HG03565 (cell line): ENCODE data around the gene MMP28.

Source experiments
- ATAC-seq: cut with Tn5 transposase; IDR thresholded peaks from one replicate; pipeline ENCODE4 v1.9.1; 2021; ENCODE audit warnings: mild to moderate bottlenecking, moderate library complexity; ENCODE audit not compliant: unreplicated experiment

MMP28 gene

DNA sequence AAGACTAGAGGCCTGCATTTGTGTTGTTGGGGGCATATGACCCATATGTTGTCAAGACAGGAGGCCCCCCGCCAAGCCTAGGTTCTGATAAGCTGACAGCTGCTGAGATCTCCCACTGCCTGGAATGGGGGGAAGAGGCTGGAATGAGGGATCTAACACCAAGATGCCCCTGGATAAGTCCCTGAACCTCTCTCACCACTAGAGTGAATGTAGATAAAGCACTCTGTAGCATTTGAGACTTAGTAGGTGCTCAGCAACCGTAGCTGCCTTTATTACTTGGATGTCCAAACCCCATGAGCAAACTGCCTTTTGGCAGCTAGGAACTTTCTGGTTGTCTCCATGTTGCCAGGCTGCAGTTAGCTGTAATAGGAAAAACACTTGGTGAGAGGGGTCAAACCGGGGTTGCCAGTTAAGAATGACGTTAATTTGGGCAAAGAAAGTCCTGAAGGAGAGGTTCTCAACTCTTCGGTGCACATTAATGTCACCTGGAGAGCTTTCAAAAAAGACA is 68.4 kb downstream of the MMP28 start:
- no peak for ATAC-seq

DNA sequence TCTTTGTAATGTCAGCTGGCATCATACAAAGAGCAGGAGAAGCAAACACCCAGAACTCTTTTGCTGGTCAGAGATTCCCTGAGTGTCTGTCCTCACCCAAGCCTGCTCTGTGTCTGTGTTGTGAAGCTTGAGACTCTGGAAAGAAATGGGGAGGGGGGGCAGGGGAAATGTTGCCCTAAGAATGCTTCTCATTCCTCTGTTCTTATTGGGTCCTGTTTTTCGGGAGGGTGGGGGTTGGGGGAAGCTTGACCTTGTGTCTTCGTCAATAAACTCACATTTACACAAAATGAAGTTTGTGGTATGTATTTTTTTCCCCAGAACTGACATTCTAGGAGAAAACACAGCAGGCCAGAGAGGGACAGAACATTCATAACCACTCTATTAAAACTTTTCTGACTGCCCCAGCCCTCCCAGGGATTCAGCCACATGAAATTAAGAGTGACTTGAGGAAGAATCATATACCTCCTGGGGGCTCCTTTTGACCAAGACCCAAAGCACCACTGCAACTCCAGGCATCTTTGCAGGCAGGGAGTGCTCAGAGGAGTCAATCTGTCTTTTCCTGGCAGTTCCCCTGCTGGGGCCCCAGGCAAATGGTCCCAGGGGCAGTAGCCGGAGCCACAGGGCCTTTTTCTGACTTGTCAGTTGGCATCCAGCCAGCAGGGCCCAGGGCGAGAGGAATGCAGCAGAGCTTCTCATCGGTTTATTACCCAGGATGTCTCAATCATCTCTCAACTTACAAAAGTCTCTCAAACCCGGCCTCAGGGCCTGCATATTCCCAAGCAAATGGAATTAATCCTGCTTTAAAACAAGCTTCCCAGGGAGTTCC is 69.1 kb downstream of the MMP28 start:
- ATAC-seq, result no peak

DNA sequence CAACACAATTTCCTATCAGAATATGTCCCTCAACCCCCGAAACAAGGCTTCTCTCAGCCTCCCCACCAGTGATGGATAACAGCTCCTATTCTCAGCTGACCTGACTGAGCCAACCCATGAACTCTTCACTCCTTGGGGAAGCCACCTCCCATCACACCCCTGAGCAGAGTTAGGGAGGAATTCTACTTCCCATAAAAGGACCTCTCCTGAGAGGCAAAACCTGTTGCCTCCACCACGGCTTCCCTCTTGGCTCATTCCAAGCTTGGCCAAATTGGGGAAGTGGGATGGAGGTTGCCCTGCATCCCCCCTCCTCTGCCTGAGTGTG is 69.7 kb downstream of the MMP28 start:
- no peak for ATAC-seq

DNA sequence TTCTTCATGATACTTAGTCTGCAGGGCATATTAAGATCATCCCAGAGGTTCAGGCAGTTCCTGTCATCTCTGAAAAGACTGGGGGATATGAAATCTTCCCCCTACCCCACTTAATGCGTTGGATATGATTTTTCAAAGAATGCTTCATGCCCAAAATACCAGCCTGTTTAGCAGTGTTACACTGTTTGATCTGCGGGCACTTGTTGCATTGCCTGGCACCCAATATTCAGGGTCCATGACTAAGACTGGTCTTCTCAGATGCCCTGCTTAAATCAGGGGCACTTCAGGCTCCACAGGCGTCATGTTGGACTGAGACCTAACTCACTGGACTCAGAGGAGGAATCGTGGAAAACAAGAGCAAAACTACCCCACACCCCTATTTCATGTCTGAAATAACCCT is 70.4 kb downstream of the MMP28 start:
- no peak for ATAC-seq

DNA sequence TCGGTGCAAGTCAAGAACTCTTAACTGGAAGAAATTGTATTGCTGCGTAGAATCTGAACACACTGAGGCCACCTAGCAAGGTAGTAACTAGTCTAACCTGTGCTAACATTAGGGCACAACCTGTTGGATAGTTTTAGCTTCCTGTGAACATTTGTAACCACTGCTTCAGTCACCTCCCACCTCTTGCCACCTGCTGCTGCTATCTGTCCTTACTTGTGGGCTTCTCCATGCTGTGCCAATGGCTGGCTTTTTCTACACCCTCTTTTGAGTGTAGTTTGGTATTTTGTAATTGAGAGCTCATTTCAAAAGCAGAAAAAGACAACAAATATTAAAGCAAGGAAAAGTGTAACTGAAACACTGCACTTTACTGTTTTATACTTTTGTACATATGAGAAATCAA is 71.7 kb downstream of the MMP28 start:
- ATAC-seq, result no peak

DNA sequence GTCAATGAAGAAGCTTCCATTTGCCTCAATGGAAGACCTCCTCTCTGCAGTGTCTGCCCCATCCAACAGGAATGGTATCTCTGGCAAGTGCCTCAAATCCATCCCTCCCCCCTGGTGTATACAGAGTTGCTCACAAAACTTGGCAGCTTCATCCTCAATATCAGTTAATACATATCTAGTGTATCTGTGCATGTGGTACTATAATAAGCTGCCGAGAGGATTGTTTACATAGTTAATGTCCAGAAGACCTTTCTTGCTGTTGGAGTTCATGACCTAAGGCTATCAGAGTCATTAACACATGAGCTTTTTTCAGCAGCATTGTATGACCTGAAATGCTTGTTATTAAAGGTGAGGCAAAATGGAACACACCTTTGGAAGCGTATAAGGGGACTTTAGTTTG is 78.0 kb downstream of the MMP28 start:
- no peak for ATAC-seq

DNA sequence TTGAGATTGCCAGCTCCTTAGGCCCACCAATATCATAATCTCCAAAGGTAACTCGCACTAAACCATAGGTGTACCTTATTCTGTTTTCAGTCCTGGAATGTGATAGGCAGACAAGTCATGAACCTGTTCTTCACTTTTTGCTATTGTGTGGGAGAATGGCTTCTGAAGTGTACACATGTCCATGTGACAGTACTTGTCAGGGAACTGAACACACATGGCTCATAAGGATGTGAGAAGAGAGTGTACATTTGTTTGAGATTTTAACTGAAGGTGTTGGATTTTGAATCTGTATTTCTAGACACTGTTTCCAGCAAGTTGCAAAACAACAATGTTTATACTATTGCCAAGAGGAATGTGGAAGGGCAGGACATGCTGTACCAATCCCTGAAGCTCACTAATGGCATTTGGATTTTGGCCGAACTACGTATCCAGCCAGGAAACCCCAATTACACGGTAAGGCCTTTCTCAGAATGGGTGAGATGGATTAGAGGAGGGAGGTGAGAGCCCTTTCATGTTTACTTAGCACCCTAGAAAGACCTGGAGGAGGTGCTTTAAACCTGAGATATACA is 78.5 kb downstream of the MMP28 start:
- no peak for ATAC-seq

DNA sequence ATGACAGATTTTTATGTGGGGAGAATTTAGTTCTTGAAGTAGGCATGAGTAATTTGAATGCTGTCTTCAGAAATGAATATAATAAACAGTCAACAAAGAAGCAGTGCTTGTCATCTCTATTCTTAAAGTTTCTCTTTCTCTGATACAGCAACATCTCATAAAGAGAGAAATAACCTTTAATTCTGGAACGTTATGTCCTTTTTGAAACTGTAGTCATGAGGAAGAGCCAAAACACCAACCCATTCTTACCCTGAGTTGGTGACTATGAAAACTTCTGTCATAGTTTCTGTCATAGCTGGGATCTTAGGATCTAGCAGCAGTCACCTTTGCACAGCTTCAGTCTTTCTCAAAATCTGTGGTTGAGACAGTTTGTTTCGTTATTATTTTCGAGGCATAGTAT is 79.3 kb downstream of the MMP28 start:
- no peak for ATAC-seq
